H7 (cell line): ENCODE results near the gene RBM27. TPM values are rescaled to one million over a fixed set of nuclear protein-coding genes. Genes with fewer than 3 reads are reported as not detected.
"Not testable (repeated sequence)": the region's sequence is repeated elsewhere in the genome, so short reads cannot be mapped to it uniquely, and the experiment has no call there.

Source experiments
- DNase-seq: peaks from one replicate; pipeline ENCODE4 v3.0.0; 2012
- H3K27me3 ChIP-seq: 2 replicates; pipeline ENCODE4 v1.6.0; 2011; ENCODE audit warnings: mild to moderate bottlenecking, low read length; ENCODE audit not compliant: control insufficient read depth, insufficient read depth
- H3K36me3 ChIP-seq: replicated peaks from 2 replicates; pipeline ENCODE4 v1.5.1; 2011; ENCODE audit warnings: low read length; ENCODE audit not compliant: control insufficient read depth, insufficient read depth
- H3K4me3 ChIP-seq: 2 replicates; pipeline ENCODE4 v1.5.1; 2011; ENCODE audit warnings: low read depth, mild to moderate bottlenecking, control low read depth, low read length, moderate library complexity; ENCODE audit not compliant: insufficient read depth
- total RNA-seq: library from RNA; depleted of rRNA; stranded (reverse); fragments of >200 nt; shearing (Covaris generic); gene quantifications from 2 replicates; pipeline ENCODE4 v1.2.3, GENCODE V29; 2014; rRNA removed

RBM27 gene
- total RNA-seq = 22.7 and 30.0 TPM in 2 replicates

GRCh38 chr5:146203011-146203871, at the start of gene RBM27:
RBM27 (plus strand) TSS chr5:146203605; CDS start chr5:146203766, 161 bp downstream.
- Histone ChIP-seq H3K36me3 (no peaks in the 10 kb centered on the region), H3K4me3 (peak within 1 kb of the TSS; percentile 93), H3K27me3 (no peaks in the 10 kb centered on the region)
- DNase-seq = peak; percentile 99

DNA sequence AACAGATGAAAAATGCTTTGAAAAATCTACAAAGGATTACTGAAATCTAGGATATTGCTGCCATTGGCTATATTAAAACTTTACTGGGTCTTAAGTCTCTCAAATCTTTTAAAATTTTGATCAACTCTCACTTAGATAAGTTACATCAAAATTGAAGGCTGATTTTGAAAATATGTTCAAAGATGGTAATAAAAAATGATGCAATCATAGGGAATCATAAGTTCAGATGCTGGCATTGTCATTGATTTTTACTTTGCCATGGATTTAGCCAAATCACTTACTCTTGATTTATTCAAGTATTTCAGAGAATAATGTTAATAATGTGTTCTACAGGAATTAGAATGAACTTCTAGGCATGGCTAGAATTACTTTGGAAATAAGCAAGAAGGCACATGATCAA, 45.1 kb upstream of the RBM27 start:
- no peak for DNase-seq
- Histone ChIP-seq H3K36me3 (peaks cover 37% of the 10 kb centered on the region), H3K27me3 (no peaks in the 10 kb centered on the region)

DNA sequence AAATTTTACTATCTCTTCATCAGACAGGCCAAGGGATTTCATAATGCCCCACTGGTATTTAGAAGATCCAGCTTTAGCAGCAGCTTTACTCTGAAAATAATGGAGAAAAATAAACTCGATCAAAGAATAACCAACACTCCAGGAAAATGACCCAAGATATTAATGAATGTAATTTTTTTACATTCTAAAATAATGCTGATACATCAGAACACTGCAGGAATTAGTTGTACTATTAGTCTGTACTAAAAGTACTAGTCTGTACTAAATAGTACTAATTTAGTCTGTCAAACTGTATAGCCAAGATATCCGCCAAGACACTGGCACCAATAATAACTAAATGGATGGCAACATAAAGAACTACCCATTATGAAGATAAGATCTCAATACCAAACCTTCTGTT, 39.0 kb upstream of the RBM27 start:
- peaks cover 41% of the 10 kb centered on the region for H3K36me3 ChIP-seq
- DNase-seq = no peak
- no peak overlapping the region for H3K4me3 ChIP-seq
- H3K27me3 ChIP-seq = no peaks in the 10 kb centered on the region

More for the DNA sequence above, 45.1 kb upstream of the RBM27 start:
- no peak overlapping the region for H3K4me3 ChIP-seq

DNA sequence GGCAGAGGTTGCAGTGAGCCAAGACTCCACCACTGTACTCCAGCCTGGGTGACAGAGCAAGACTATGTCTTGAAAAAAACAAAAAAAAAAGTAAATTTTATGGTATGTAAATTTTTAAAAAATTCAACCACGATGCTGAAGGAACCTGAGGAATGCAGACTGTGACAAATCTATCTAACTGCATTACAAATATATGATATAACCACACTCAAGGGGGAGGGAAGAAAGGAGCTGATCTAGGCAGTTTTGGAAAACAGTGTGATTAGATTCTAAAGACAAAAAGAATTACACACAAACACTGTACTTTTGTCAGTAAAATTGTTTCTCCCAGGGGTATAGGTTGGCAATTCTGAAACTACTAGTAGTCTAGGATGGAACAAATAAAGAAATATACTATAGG, 37.9 kb upstream of the RBM27 start:
- H3K4me3 ChIP-seq = no peak overlapping the region
- H3K36me3 ChIP-seq = peaks cover 43% of the 10 kb centered on the region
- no peak for DNase-seq
- no peaks in the 10 kb centered on the region for H3K27me3 ChIP-seq

- no peak for DNase-seq
Measured at GRCh38 chr5:146165903-146166302, 37.5 kb upstream of the RBM27 start.

DNA sequence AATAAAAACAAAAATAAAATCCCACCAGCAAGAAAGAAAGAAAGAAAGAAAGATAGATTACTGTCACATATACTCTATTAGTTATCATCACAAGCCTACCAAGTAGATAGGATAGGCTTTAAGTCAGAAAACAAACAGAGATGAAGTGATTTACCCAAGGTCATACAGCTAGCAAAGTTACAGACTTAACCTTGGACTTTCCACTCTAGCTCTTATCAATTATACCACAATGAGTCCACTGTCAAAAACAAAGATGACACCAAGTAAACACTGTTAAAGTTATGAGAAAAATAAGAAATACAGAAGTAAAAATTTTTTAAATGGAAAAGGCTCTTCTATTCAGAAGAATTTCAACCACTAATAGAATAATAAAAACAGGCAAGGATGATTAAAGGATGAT, 34.3 kb upstream of the RBM27 start:
- Histone ChIP-seq H3K4me3 (no peak overlapping the region), H3K36me3 (peaks cover 31% of the 10 kb centered on the region), H3K27me3 (no peaks in the 10 kb centered on the region)
- DNase-seq = no peak

More at GRCh38 chr5:146165903-146166302, 37.5 kb upstream of the RBM27 start:
- Histone ChIP-seq H3K4me3 (no peak overlapping the region), H3K27me3 (no peaks in the 10 kb centered on the region), H3K36me3 (peaks cover 45% of the 10 kb centered on the region)

GRCh38 chr5:146173049-146173448, 30.4 kb upstream of the RBM27 start:
- H3K36me3 ChIP-seq = peaks cover 22% of the 10 kb centered on the region
- H3K4me3 ChIP-seq, DNase-seq, H3K27me3 ChIP-seq: not testable (repeated sequence)

DNA sequence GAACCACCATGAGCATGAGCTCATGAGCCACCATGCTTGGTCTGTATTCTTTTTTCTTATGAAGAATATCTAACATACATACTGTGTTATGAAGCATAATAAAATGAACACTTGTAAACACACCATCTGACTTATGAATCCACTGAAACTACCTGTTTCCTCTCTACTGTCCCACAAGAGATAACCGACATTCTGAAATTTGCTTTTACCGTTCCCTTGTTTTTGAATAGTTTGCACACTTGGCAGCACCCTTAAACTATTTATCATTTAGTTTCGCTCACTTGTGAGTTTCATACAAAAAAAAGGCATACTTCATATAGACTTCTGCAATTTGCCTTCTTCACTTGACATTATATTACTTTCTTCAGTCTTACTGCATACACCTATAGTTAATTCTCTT, 29.8 kb upstream of the RBM27 start:
- H3K27me3 ChIP-seq = no peaks in the 10 kb centered on the region
- H3K36me3 ChIP-seq = peaks cover 20% of the 10 kb centered on the region
- no peak for DNase-seq
- no peak overlapping the region for H3K4me3 ChIP-seq

GRCh38 chr5:146176805-146177204, 26.6 kb upstream of the RBM27 start:
- H3K27me3 ChIP-seq = no peaks in the 10 kb centered on the region
- peaks cover 12% of the 10 kb centered on the region for H3K36me3 ChIP-seq
- DNase-seq = no peak
- H3K4me3 ChIP-seq = no peak overlapping the region

DNA sequence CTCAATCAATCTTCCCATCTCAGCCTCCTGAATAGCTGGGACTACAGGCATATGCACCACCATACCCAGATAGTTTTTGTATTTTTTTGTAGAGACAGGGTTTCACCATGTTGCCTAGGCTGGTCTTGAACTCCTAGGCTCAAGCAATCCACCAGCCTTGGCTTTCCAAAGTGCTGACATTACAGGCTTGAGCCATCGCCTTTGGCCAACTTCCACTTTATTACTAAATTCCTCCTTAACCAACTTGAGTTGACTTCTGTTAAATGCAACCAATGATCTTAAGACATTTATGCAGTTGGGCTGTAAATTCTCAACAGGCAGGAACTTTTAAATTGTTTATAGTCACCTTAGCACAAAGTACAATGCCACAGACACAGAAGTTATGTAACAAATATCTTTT, 23.7 kb upstream of the RBM27 start:
- no peaks in the 10 kb centered on the region for H3K27me3 ChIP-seq
- DNase-seq = no peak
- no peak overlapping the region for H3K4me3 ChIP-seq
- H3K36me3 ChIP-seq = peaks cover 11% of the 10 kb centered on the region

GRCh38 chr5:146183403-146183802, 20.0 kb upstream of the RBM27 start:
- not testable (repeated sequence) for H3K36me3 ChIP-seq, DNase-seq, H3K27me3 ChIP-seq
- peak overlapping the region; percentile 62 for H3K4me3 ChIP-seq

- H3K4me3 ChIP-seq = no peak overlapping the region
- no peak for DNase-seq
- H3K27me3 ChIP-seq = no peaks in the 10 kb centered on the region
- peaks cover 2% of the 10 kb centered on the region for H3K36me3 ChIP-seq
Measured at GRCh38 chr5:146185161-146185560, 18.2 kb upstream of the RBM27 start.

- Histone ChIP-seq H3K4me3 (no peak overlapping the region), H3K36me3 (no peaks in the 10 kb centered on the region), H3K27me3 (no peaks in the 10 kb centered on the region)
- DNase-seq = no peak
Measured at GRCh38 chr5:146188358-146188757, 15.0 kb upstream of the RBM27 start.

GRCh38 chr5:146192571-146193043, 10.8 kb upstream of the RBM27 start:
- H3K4me3 ChIP-seq = no peak overlapping the region
- H3K36me3 ChIP-seq = no peaks in the 10 kb centered on the region
- DNase-seq = no peak
- H3K27me3 ChIP-seq = no peaks in the 10 kb centered on the region

DNA sequence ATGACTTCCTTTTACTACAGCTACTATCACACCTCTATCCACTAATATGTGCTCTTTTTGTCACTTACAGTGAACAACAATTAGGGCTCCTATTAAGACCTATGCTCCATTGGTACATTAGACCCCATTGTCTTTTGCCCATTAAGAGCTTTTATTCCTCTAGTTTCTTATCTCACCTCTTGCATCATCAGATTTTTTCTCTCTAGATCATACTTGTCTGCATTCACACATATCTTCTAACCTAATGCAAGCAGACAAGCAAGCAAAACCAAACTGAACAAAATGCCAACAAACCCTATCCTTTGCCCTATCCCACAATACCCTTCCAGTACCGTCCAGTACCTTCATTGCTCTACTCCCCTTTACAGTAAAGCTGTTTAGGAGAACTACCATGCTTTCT, 10.1 kb upstream of the RBM27 start:
- Histone ChIP-seq H3K36me3 (no peaks in the 10 kb centered on the region), H3K27me3 (no peaks in the 10 kb centered on the region), H3K4me3 (no peak overlapping the region)
- no peak for DNase-seq
